AG04449 (cell line): Measurements from ENCODE around the gene SEC63.

Experiments used
- CTCF ChIA-PET: fragments of 350-600 bp; formaldehyde crosslinking; extraction: SDS; loops from one replicate; lab custom pipeline; 2021; ENCODE audit warnings: antibody characterized with exemption; lab: Yijun Ruan, JAX
- POLR2A ChIA-PET: fragments of 400-600, 350-600 bp; formaldehyde crosslinking; extraction: SDS; loops from one replicate; lab custom pipeline; 2020; ENCODE audit warnings: antibody characterized with exemption, inconsistent platforms; lab: Yijun Ruan, JAX
- DNase-seq: peaks from one replicate; pipeline ENCODE4 v3.0.0-alpha.2; 2010; ENCODE audit warnings: low read depth, low spot score
- H3K4me3 ChIP-seq: 2 replicates; pipeline ENCODE4 v1.5.1; 2011; ENCODE audit warnings: low read depth, mild to moderate bottlenecking, control low read depth, low read length
- CTCF ChIP-seq: IDR thresholded peaks from one replicate; pipeline ENCODE4 v1.5.1; 2011; ENCODE audit warnings: mild to moderate bottlenecking, moderate library complexity, low read length, control low read depth, inconsistent platforms; ENCODE audit not compliant: insufficient read depth; ENCODE audit errors: missing control alignments

The SEC63 gene

GRCh38 chr6:107976155-107976783, 18.3 kb upstream of the SEC63 start:
- H3K4me3 ChIP-seq, result no peak overlapping the region
- TF ChIP-seq CTCF, result no peak
- DNase-seq, result no peak
- ChIA-PET CTCF (interaction anchor here (0.6 to 8.1 kb wide), 9 partner anchors 9 to 552 kb away, joined by 3 to 194 read pairs (median 4); no protein-coding TSS in a partner anchor), POLR2A (no interaction called here)

GRCh38 chr6:107973594-107973993, 15.6 kb upstream of the SEC63 start:
- no peak for DNase-seq
- TF ChIP-seq CTCF, result no peak
- no peak overlapping the region for H3K4me3 ChIP-seq
- ChIA-PET POLR2A (no interaction called here), CTCF (interaction anchor here (0.8 to 2.1 kb wide), 2 partner anchors 76 to 519 kb away, joined by 3 to 5 read pairs; no protein-coding TSS in a partner anchor)

GRCh38 chr6:107972413-107973096, 14.5 kb upstream of the SEC63 start:
- ChIA-PET POLR2A (no interaction called here), CTCF (interaction anchor here (0.6 to 1.6 kb wide), 4 partner anchors 8 to 649 kb away, joined by 4 to 10 read pairs (median 4); no protein-coding TSS in a partner anchor)
- no peak for DNase-seq
- H3K4me3 ChIP-seq, result no peak overlapping the region
- no peak for TF ChIP-seq CTCF

GRCh38 chr6:107971181-107971580, 13.2 kb upstream of the SEC63 start:
- no peak for DNase-seq
- no peak for TF ChIP-seq CTCF
- ChIA-PET CTCF (interaction anchor here (0.6 to 1.6 kb wide), 3 partner anchors 9 to 556 kb away, joined by 3 to 10 read pairs (median 4); no protein-coding TSS in a partner anchor), POLR2A (interaction anchor here (0.6 kb wide), 1 partner anchor 40 kb away, joined by 3 read pairs; no protein-coding TSS in a partner anchor)
- no peak overlapping the region for H3K4me3 ChIP-seq

GRCh38 chr6:107970255-107970654, 12.2 kb upstream of the SEC63 start:
- no peak for DNase-seq
- no peak for TF ChIP-seq CTCF
- POLR2A ChIA-PET, result no interaction called here
- CTCF ChIA-PET, result interaction anchor here (0.8 kb wide), 1 partner anchor 10 kb away, joined by 7 read pairs; no protein-coding TSS in a partner anchor
- no peak overlapping the region for H3K4me3 ChIP-seq

- TF ChIP-seq CTCF, result no peak
- H3K4me3 ChIP-seq, result no peak overlapping the region
- no peak for DNase-seq
- POLR2A ChIA-PET, result no interaction called here
- CTCF ChIA-PET, result interaction anchor here (1.7 to 6.6 kb wide), 2 partner anchors 12 to 81 kb away, joined by 6 to 62 read pairs; no protein-coding TSS in a partner anchor
These were observed 10.1 kb upstream of the SEC63 start for GRCh38 chr6:107968081-107968480.
